Measurements from ENCODE around the gene FGD2.

The FGD2 gene

GRCh38 chr6:37019065-37019450, 13.6 kb downstream of the FGD2 start:
- no peak for FAIRE-seq

- FAIRE-seq, result no peak
Measured at GRCh38 chr6:37020381-37020780, 14.9 kb downstream of the FGD2 start.

GRCh38 chr6:37020812-37021211, 15.4 kb downstream of the FGD2 start:
- no peak for FAIRE-seq

GRCh38 chr6:37021356-37022129, 16.1 kb downstream of the FGD2 start:
- FAIRE-seq, result no peak

- FAIRE-seq, result no peak
Measured at GRCh38 chr6:37022135-37022863, 16.8 kb downstream of the FGD2 start.

- FAIRE-seq, result no peak
Measured at GRCh38 chr6:37024656-37025337, 19.3 kb downstream of the FGD2 start.

GRCh38 chr6:37025621-37026466, 20.4 kb downstream of the FGD2 start:
- no peak for FAIRE-seq

- no peak for FAIRE-seq
Measured at GRCh38 chr6:37027036-37027720, 21.7 kb downstream of the FGD2 start.

GRCh38 chr6:37027811-37028469, 22.5 kb downstream of the FGD2 start:
- no peak for FAIRE-seq

- FAIRE-seq, result no peak
Measured at GRCh38 chr6:37029249-37029971, 24.0 kb downstream of the FGD2 start.

- no peak for FAIRE-seq
Measured at GRCh38 chr6:37030599-37030998, 25.1 kb downstream of the FGD2 start.

GRCh38 chr6:37032239-37032638, 26.8 kb downstream of the FGD2 start:
- FAIRE-seq, result no peak

- no peak for FAIRE-seq
Measured at GRCh38 chr6:37033255-37033654, 27.8 kb downstream of the FGD2 start.

- no peak for FAIRE-seq
Measured at GRCh38 chr6:37033819-37034795, 28.7 kb downstream of the FGD2 start.

GRCh38 chr6:37036146-37036545, 30.7 kb downstream of the FGD2 start:
- no peak for FAIRE-seq

- no peak for FAIRE-seq
Measured at GRCh38 chr6:37038292-37039198, 33.1 kb downstream of the FGD2 start.

GRCh38 chr6:37039958-37040357, 34.5 kb downstream of the FGD2 start:
- no peak for FAIRE-seq

GRCh38 chr6:37041521-37041920, 36.1 kb downstream of the FGD2 start:
- no peak for FAIRE-seq
